H9 (cell line): ENCODE data around the gene CST4. TPM values are rescaled to one million over a fixed set of nuclear protein-coding genes. Genes with fewer than 3 reads are reported as not detected.

Experiments used
- DNase-seq: peaks from one replicate; pipeline ENCODE4 v3.0.0-alpha.2; 2017
- H2AFZ ChIP-seq: one replicate; pipeline ENCODE4 v1.6.1; 2013; ENCODE audit warnings: mild to moderate bottlenecking, low read length, control low read depth, moderate library complexity
- H2AK5ac ChIP-seq: 2 replicates; pipeline ENCODE4 v1.6.1; 2013; ENCODE audit warnings: low read length, control low read depth, mixed read lengths; ENCODE audit not compliant: insufficient read length
- H2BK120ac ChIP-seq: one replicate; pipeline ENCODE4 v1.6.1; 2013; ENCODE audit warnings: low read depth, mild to moderate bottlenecking, low read length, control low read depth, inconsistent platforms; ENCODE audit not compliant: poor library complexity, severe bottlenecking
- H2BK12ac ChIP-seq: 2 replicates; pipeline ENCODE4 v1.6.1; 2013; ENCODE audit warnings: low read length, control low read depth, mixed read lengths, low read depth; ENCODE audit not compliant: insufficient read length
- H2BK15ac ChIP-seq: 2 replicates; pipeline ENCODE4 v1.6.1; 2013; ENCODE audit warnings: low read depth, low read length, control low read depth
- H2BK20ac ChIP-seq: one replicate; pipeline ENCODE4 v1.6.1; 2013; ENCODE audit warnings: low read depth, mild to moderate bottlenecking, low read length, control low read depth, inconsistent platforms; ENCODE audit not compliant: poor library complexity, severe bottlenecking
- H2BK5ac ChIP-seq: 2 replicates; pipeline ENCODE4 v1.6.1; 2013; ENCODE audit warnings: low read length, control low read depth, mixed read lengths; ENCODE audit not compliant: insufficient read length
- H3K14ac ChIP-seq: 2 replicates; pipeline ENCODE4 v1.6.1; 2013; ENCODE audit warnings: low read length, control low read depth; ENCODE audit not compliant: insufficient read depth
- H3K18ac ChIP-seq: 2 replicates; pipeline ENCODE4 v1.6.1; 2013; ENCODE audit warnings: low read depth, mild to moderate bottlenecking, mixed read lengths, low read length, control low read depth; ENCODE audit not compliant: insufficient read length
- H3K23ac ChIP-seq: 2 replicates; pipeline ENCODE4 v1.6.1; 2013; ENCODE audit warnings: low read length, control low read depth, mixed read lengths, low read depth; ENCODE audit not compliant: insufficient read length
- H3K23me2 ChIP-seq: 2 replicates; pipeline ENCODE4 v1.6.1; 2013; ENCODE audit warnings: low read depth, mild to moderate bottlenecking, mixed read lengths, low read length, control low read depth; ENCODE audit not compliant: insufficient read length, poor library complexity, severe bottlenecking
- H3K27ac ChIP-seq: 2 replicates; pipeline ENCODE4 v1.5.1; 2013; ENCODE audit warnings: low read length, control low read depth, mixed read lengths, low read depth; ENCODE audit not compliant: insufficient read length
- H3K27me3 ChIP-seq: 2 replicates; pipeline ENCODE4 v1.6.1; 2013; ENCODE audit warnings: low read length, control low read depth, inconsistent platforms; ENCODE audit not compliant: insufficient read depth
- H3K4ac ChIP-seq: 2 replicates; pipeline ENCODE4 v1.6.1; 2013; ENCODE audit warnings: low read depth, mild to moderate bottlenecking, control low read depth, inconsistent platforms, low read length, moderate library complexity
- H3K4me1 ChIP-seq: 2 replicates; pipeline ENCODE4 v1.6.1; 2013; ENCODE audit warnings: low read length, control low read depth, inconsistent platforms; ENCODE audit not compliant: insufficient read depth
- H3K4me2 ChIP-seq: 2 replicates; pipeline ENCODE4 v1.6.1; 2013; ENCODE audit warnings: low read length, control low read depth, mixed read lengths; ENCODE audit not compliant: insufficient read length, insufficient read depth
- H3K56ac ChIP-seq: 2 replicates; pipeline ENCODE4 v1.6.1; 2013; ENCODE audit warnings: low read depth, mild to moderate bottlenecking, mixed read lengths, low read length, control low read depth; ENCODE audit not compliant: insufficient read length
- H3K79me1 ChIP-seq: 2 replicates; pipeline ENCODE4 v1.6.1; 2013; ENCODE audit warnings: low read depth, mild to moderate bottlenecking, moderate library complexity, low read length, control low read depth, inconsistent platforms; ENCODE audit not compliant: insufficient read depth, poor library complexity, severe bottlenecking
- H3K79me2 ChIP-seq: 2 replicates; pipeline ENCODE4 v1.6.1; 2013; ENCODE audit warnings: low read length, control low read depth, inconsistent platforms; ENCODE audit not compliant: insufficient read depth
- H3K9ac ChIP-seq: 2 replicates; pipeline ENCODE4 v1.6.1; 2013; ENCODE audit warnings: low read length, control low read depth, mixed read lengths; ENCODE audit not compliant: insufficient read length; ENCODE audit errors: extremely low read depth
- H3K9me3 ChIP-seq: one replicate; pipeline ENCODE4 v1.6.1; 2013; ENCODE audit warnings: low read depth, low read length, inconsistent platforms; ENCODE audit not compliant: control insufficient read depth
- H3T11ph ChIP-seq: one replicate; pipeline ENCODE4 v1.6.1; 2013; ENCODE audit warnings: mild to moderate bottlenecking, low read length, control low read depth, inconsistent platforms
- H4K20me1 ChIP-seq: one replicate; pipeline ENCODE4 v1.6.1; 2013; ENCODE audit not compliant: control insufficient read depth, insufficient read length, insufficient read depth
- H4K5ac ChIP-seq: 2 replicates; pipeline ENCODE4 v1.6.1; 2013; ENCODE audit warnings: low read depth, mild to moderate bottlenecking, mixed read lengths, low read length, control low read depth; ENCODE audit not compliant: insufficient read length
- H4K8ac ChIP-seq: replicated peaks from 2 replicates; pipeline ENCODE4 v1.6.1; 2013; ENCODE audit warnings: low read length, control low read depth, mixed read lengths, low read depth; ENCODE audit not compliant: insufficient read length
- H4K91ac ChIP-seq: 2 replicates; pipeline ENCODE4 v1.6.1; 2013; ENCODE audit warnings: low read depth, mild to moderate bottlenecking, moderate library complexity, mixed read lengths, low read length, control low read depth; ENCODE audit not compliant: insufficient read length
- H3K27ac Mint-ChIP-seq, 3 experiments: 2 replicates in 2 of 3; 3 replicates in 1 of 3; pipeline ENCODE4 v1.8.0; 2020 to 2021; ENCODE audit warnings: mixed read lengths in 3 of 3, mild to moderate bottlenecking in 1 of 3, moderate library complexity in 1 of 3
- H3K27me3 Mint-ChIP-seq: 2 replicates; pipeline ENCODE4 v1.8.0; 2021; ENCODE audit warnings: low read depth, mild to moderate bottlenecking, moderate library complexity, mixed read lengths
- H3K36me3 Mint-ChIP-seq, 3 experiments: 2 replicates in 2 of 3; 3 replicates in 1 of 3; pipeline ENCODE4 v1.8.0; 2020 to 2021; ENCODE audit warnings: low read depth in 3 of 3, mixed read lengths in 3 of 3; ENCODE audit not compliant: insufficient read depth in 1 of 3
- H3K4me1 Mint-ChIP-seq, 2 experiments: 2 replicates each; pipeline ENCODE4 v1.8.0; 2020; ENCODE audit warnings: mixed read lengths in 2 of 2
- H3K4me3 Mint-ChIP-seq, 2 experiments: 2 replicates in 1 of 2; 3 replicates in 1 of 2; pipeline ENCODE4 v1.8.0; 2020 to 2021; ENCODE audit warnings: mild to moderate bottlenecking in 2 of 2, mixed read lengths in 2 of 2, moderate library complexity in 1 of 2
- H3K9me3 Mint-ChIP-seq, 2 experiments: 2 replicates in 1 of 2; 3 replicates in 1 of 2; pipeline ENCODE4 v1.8.0; 2020; ENCODE audit warnings: mild to moderate bottlenecking in 2 of 2, mixed read lengths in 2 of 2, moderate library complexity in 1 of 2
- CTCF ChIP-seq: fragments of 200-600 bp; sonication (generic); conservative IDR thresholded peaks from 3 replicates; pipeline ENCODE4 v1.8.0; 2021; ENCODE audit warnings: antibody characterized with exemption, mild to moderate bottlenecking
- WGBS: extraction: QIAGEN DNeasy Blood & Tissue Kit; methylation state at CpG from one replicate; pipeline ENCODE4 v1.1.7; 2013; ENCODE audit warnings: missing lambda C conversion rate, low lambda C conversion rate, mixed read lengths; ENCODE audit not compliant: insufficient read length; ENCODE audit errors: extremely low coverage; 5-methylcytosine and 5-hydroxymethylcytosine counted together
- total RNA-seq: library from RNA; stranded (reverse); gene quantifications from 2 replicates; pipeline ENCODE4 v1.2.1, GENCODE V29; 2021

The CST4 gene
- total RNA-seq, 1 experiment from 2014 or later, result not detected

- Histone ChIP-seq H3K23me2 (no peaks in the 10 kb centered on the region), H2BK5ac (no peak overlapping the region), H4K20me1 (no peaks in the 10 kb centered on the region), H3K9ac (no peak overlapping the region), H3K14ac (no peak overlapping the region), H3T11ph (no peak overlapping the region), H3K56ac (no peak overlapping the region), H2BK15ac (no peak overlapping the region), H2AK5ac (no peak overlapping the region), H3K4me2 (no peak overlapping the region), H2BK20ac (no peak overlapping the region), H3K27me3 (no peaks in the 10 kb centered on the region), H3K4ac (no peak overlapping the region), H3K9me3 (no peaks in the 10 kb centered on the region), H2BK12ac (no peak overlapping the region), H3K79me1 (no peaks in the 10 kb centered on the region), H4K5ac (no peak overlapping the region), H3K27ac (no peak overlapping the region), H2BK120ac (no peak overlapping the region), H3K18ac (no peak overlapping the region), H3K23ac (no peak overlapping the region), H4K91ac (no peak overlapping the region), H3K79me2 (no peaks in the 10 kb centered on the region), H2AFZ (no peak overlapping the region), H4K8ac (no peak overlapping the region), H3K4me1 (no peaks in the 10 kb centered on the region)
- no CpG with 5 or more reads among the region's 3 CpGs for WGBS
- no peak for DNase-seq
- H3K27ac Mint-ChIP-seq, result no peak overlapping the region; a peak in 1 of 7 replicates
- no peaks in the 10 kb centered on the region for H3K36me3 Mint-ChIP-seq
- H3K27me3 Mint-ChIP-seq, result peaks cover 2% of the 10 kb centered on the region
- no peaks in the 10 kb centered on the region for H3K4me1 Mint-ChIP-seq
- H3K4me3 Mint-ChIP-seq, result no peak overlapping the region
- TF ChIP-seq CTCF, result no peak
- no peaks in the 10 kb centered on the region for H3K9me3 Mint-ChIP-seq
Observed at GRCh38 chr20:23671479-23671878, 17.4 kb downstream of the CST4 start.
